ENCODE measurements around the gene COPS3.

COPS3 gene

DNA sequence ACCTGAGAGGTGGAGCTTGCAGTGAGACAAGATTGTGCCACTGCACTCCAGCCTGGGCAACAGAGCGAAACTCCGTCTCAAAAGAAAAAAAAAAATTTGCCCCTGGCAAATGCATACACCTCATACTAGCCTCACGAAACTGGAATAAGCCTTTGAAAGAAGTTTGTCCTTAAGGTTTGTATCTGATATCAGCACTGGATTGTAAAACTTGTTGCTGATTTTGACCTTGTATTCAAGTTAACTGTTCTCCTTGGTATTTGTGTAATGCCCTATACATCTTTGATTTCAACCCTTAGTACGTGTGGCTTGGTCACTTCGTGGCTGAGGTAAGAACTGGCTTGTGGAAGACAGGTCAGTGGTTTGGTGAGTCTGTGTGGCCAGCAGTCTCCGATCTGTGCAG is 37.9 kb downstream of the COPS3 start:
- no peak overlapping the region for H4K91ac ChIP-seq (ENCODE audit: low read length)
- H3K27ac ChIP-seq (ENCODE audit: low read length, poor library complexity, severe bottlenecking) = no peak overlapping the region
- no peak overlapping the region for H3K18ac ChIP-seq (ENCODE audit: low read depth in 1 of 2, low read length in 2 of 2)
- peaks cover under 1% of the 10 kb centered on the region for H3K4me1 ChIP-seq (ENCODE audit: control insufficient read depth, insufficient read depth, low read depth, low read length)
- H3K9me3 ChIP-seq (ENCODE audit: control insufficient read depth, low read length) = no peaks in the 10 kb centered on the region
- H2AFZ ChIP-seq (ENCODE audit: low read depth, low read length) = no peak overlapping the region
- H2BK5ac ChIP-seq (ENCODE audit: low read depth, low read length, poor library complexity, severe bottlenecking) = no peak overlapping the region
- H3K4me2 ChIP-seq (ENCODE audit: low read length, poor library complexity, severe bottlenecking) = no peak overlapping the region
- no peak overlapping the region for H2AK5ac ChIP-seq (ENCODE audit: low read length, severe bottlenecking)
- no peaks in the 10 kb centered on the region for H3K79me1 ChIP-seq (replicated peaks; ENCODE audit: low read length, poor library complexity, severe bottlenecking)
- H3K9ac ChIP-seq (ENCODE audit: low read length) = no peak overlapping the region
- no peak overlapping the region for H3K4me3 ChIP-seq (ENCODE audit: insufficient read depth in 1 of 2, low read depth in 1 of 2, low read length in 2 of 2)
- H4K8ac ChIP-seq (ENCODE audit: low read length) = no peak overlapping the region
- DNase-seq = no peak
- H3K27me3 ChIP-seq (ENCODE audit: control insufficient read depth in 1 of 2, insufficient read depth in 1 of 2, low read length in 2 of 2) = no peaks in the 10 kb centered on the region
- 98% methylated on average over 5 of the region's 6 CpGs for WGBS
- no peak overlapping the region for H2BK120ac ChIP-seq (ENCODE audit: low read depth, low read length)
- H2BK15ac ChIP-seq (ENCODE audit: low read depth, poor library complexity, severe bottlenecking) = no peak overlapping the region
- H3K14ac ChIP-seq (ENCODE audit: low read length in 2 of 2) = no peak overlapping the region
- H3K36me3 ChIP-seq (ENCODE audit: control insufficient read depth in 1 of 2, insufficient read depth in 2 of 2, low read depth in 1 of 2, low read length in 2 of 2) = peaks cover 16 to 33% of the 10 kb centered on the region in 2 experiments
- no peak overlapping the region for H3K4ac ChIP-seq (ENCODE audit: low read depth in 1 of 2, low read length in 2 of 2)
- H3K23ac ChIP-seq (ENCODE audit: low read length in 2 of 2) = no peak overlapping the region
- H2BK12ac ChIP-seq (ENCODE audit: low read length in 2 of 2) = no peak overlapping the region

DNA sequence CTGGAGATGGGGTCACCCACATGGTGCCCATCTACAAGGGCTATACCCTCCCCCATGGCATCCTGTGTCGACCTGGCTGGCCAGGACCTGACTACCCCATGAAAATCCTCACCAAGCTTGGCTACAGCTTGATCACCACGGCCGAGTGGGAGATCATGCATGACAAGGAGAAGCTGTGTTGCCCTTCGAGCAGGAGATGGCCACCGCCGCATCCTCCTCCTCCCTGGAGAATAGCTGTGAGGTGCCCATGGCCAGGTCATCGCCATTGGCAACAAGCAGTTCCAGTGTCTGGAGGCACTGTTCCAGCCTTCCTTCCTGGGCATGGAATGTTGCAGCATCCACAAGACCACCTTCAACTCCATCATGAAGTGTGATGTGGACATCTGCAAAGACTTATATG is 38.8 kb downstream of the COPS3 start:
- Histone ChIP-seq H2BK12ac (ENCODE audit: low read length in 2 of 2) (no peak overlapping the region), H2BK5ac (ENCODE audit: low read depth, low read length, poor library complexity, severe bottlenecking) (no peak overlapping the region), H3K4me2 (ENCODE audit: low read length, poor library complexity, severe bottlenecking) (no peak overlapping the region), H3K23ac (ENCODE audit: low read length in 2 of 2) (no peak overlapping the region), H3K9ac (ENCODE audit: low read length) (no peak overlapping the region), H3K27ac (ENCODE audit: low read length, poor library complexity, severe bottlenecking) (no peak overlapping the region), H4K91ac (ENCODE audit: low read length) (no peak overlapping the region), H3K18ac (ENCODE audit: low read depth in 1 of 2, low read length in 2 of 2) (no peak overlapping the region), H4K8ac (ENCODE audit: low read length) (no peak overlapping the region), H2AK5ac (ENCODE audit: low read length, severe bottlenecking) (no peak overlapping the region), H3K79me1 (replicated peaks; ENCODE audit: low read length, poor library complexity, severe bottlenecking) (no peaks in the 10 kb centered on the region), H3K4me1 (ENCODE audit: control insufficient read depth, insufficient read depth, low read depth, low read length) (peaks cover 2% of the 10 kb centered on the region), H3K4ac (ENCODE audit: low read depth in 1 of 2, low read length in 2 of 2) (no peak overlapping the region), H3K9me3 (ENCODE audit: control insufficient read depth, low read length) (no peaks in the 10 kb centered on the region), H2BK120ac (ENCODE audit: low read depth, low read length) (no peak overlapping the region), H3K14ac (ENCODE audit: low read length in 2 of 2) (no peak overlapping the region), H2BK15ac (ENCODE audit: low read depth, poor library complexity, severe bottlenecking) (no peak overlapping the region), H3K4me3 (ENCODE audit: insufficient read depth in 1 of 2, low read depth in 1 of 2, low read length in 2 of 2) (no peak overlapping the region), H3K36me3 (ENCODE audit: control insufficient read depth in 1 of 2, insufficient read depth in 2 of 2, low read depth in 1 of 2, low read length in 2 of 2) (peaks cover 9 to 24% of the 10 kb centered on the region in 2 experiments), H2AFZ (ENCODE audit: low read depth, low read length) (no peak overlapping the region), H3K27me3 (ENCODE audit: control insufficient read depth in 1 of 2, insufficient read depth in 1 of 2, low read length in 2 of 2) (no peaks in the 10 kb centered on the region)
- DNase-seq = no peak
- WGBS = 93% methylated on average over 7 of the region's 7 CpGs

DNA sequence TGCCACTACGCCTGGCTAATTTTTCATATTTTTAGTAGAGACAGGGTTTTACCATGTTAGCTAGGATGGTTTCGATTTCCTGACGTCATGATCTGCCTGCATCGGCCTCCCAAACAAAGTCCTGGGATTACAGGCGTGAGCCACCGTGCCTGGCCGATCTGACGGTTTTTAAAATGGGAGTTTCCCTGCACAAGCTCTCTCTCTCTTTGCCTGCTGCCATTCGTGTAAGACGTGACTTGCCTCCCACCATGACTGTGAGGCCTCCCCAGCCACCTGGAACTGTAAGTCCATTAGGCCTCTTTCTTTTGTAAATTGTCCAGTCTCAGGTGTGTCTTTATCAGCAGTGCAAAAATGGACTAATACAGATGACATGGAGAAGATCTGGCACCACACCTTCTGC is 39.4 kb downstream of the COPS3 start:
- H3K79me1 ChIP-seq (replicated peaks; ENCODE audit: low read length, poor library complexity, severe bottlenecking) = no peaks in the 10 kb centered on the region
- no peak overlapping the region for H3K23ac ChIP-seq (ENCODE audit: low read length in 2 of 2)
- H3K4me1 ChIP-seq (ENCODE audit: control insufficient read depth, insufficient read depth, low read depth, low read length) = peaks cover 2% of the 10 kb centered on the region
- H3K4me2 ChIP-seq (ENCODE audit: low read length, poor library complexity, severe bottlenecking) = no peak overlapping the region
- H3K18ac ChIP-seq (ENCODE audit: low read depth in 1 of 2, low read length in 2 of 2) = no peak overlapping the region
- no peak for DNase-seq
- H2BK15ac ChIP-seq (ENCODE audit: low read depth, poor library complexity, severe bottlenecking) = no peak overlapping the region
- no peak overlapping the region for H3K27ac ChIP-seq (ENCODE audit: low read length, poor library complexity, severe bottlenecking)
- no peaks in the 10 kb centered on the region for H3K9me3 ChIP-seq (ENCODE audit: control insufficient read depth, low read length)
- H3K4me3 ChIP-seq (ENCODE audit: insufficient read depth in 1 of 2, low read depth in 1 of 2, low read length in 2 of 2) = no peak overlapping the region
- H2AFZ ChIP-seq (ENCODE audit: low read depth, low read length) = no peak overlapping the region
- H3K36me3 ChIP-seq (ENCODE audit: control insufficient read depth in 1 of 2, insufficient read depth in 2 of 2, low read depth in 1 of 2, low read length in 2 of 2) = peaks cover 3 to 18% of the 10 kb centered on the region in 2 experiments
- H3K4ac ChIP-seq (ENCODE audit: low read depth in 1 of 2, low read length in 2 of 2) = no peak overlapping the region
- no peak overlapping the region for H4K91ac ChIP-seq (ENCODE audit: low read length)
- no peak overlapping the region for H2BK120ac ChIP-seq (ENCODE audit: low read depth, low read length)
- 95% methylated on average over 10 of the region's 10 CpGs for WGBS
- no peak overlapping the region for H2AK5ac ChIP-seq (ENCODE audit: low read length, severe bottlenecking)
- H3K14ac ChIP-seq (ENCODE audit: low read length in 2 of 2) = no peak overlapping the region
- H2BK12ac ChIP-seq (ENCODE audit: low read length in 2 of 2) = no peak overlapping the region
- H2BK5ac ChIP-seq (ENCODE audit: low read depth, low read length, poor library complexity, severe bottlenecking) = no peak overlapping the region
- H3K27me3 ChIP-seq (ENCODE audit: control insufficient read depth in 1 of 2, insufficient read depth in 1 of 2, low read length in 2 of 2) = no peaks in the 10 kb centered on the region
- H3K9ac ChIP-seq (ENCODE audit: low read length) = no peak overlapping the region
- H4K8ac ChIP-seq (ENCODE audit: low read length) = no peak overlapping the region

DNA sequence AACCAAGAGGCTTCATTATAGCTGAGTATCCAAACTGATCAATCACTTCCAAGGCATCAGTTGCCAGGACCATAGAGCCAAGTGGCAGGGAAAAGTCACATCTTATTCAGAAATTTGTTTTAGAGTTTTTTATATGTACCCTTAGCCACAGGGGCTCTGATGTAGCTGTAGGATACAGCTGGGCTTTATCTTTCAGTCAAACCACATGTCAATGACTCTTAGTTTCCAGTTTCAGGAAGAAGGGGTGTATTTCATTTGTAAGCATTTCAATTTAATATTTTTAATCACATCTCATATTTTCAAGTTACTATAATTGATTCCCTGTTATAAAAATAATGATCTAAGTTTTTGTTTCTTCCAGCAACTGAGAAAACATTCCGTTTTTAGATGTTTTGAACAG is 41.2 kb downstream of the COPS3 start:
- Histone ChIP-seq H3K27me3 (ENCODE audit: control insufficient read depth in 1 of 2, insufficient read depth in 1 of 2, low read length in 2 of 2) (no peaks in the 10 kb centered on the region), H3K27ac (ENCODE audit: low read length, poor library complexity, severe bottlenecking) (no peak overlapping the region), H2BK12ac (ENCODE audit: low read length in 2 of 2) (no peak overlapping the region), H2AK5ac (ENCODE audit: low read length, severe bottlenecking) (no peak overlapping the region), H3K23ac (ENCODE audit: low read length in 2 of 2) (no peak overlapping the region), H3K4me2 (ENCODE audit: low read length, poor library complexity, severe bottlenecking) (no peak overlapping the region), H2BK15ac (ENCODE audit: low read depth, poor library complexity, severe bottlenecking) (no peak overlapping the region), H2BK5ac (ENCODE audit: low read depth, low read length, poor library complexity, severe bottlenecking) (no peak overlapping the region), H3K18ac (ENCODE audit: low read depth in 1 of 2, low read length in 2 of 2) (no peak overlapping the region), H4K8ac (ENCODE audit: low read length) (no peak overlapping the region), H3K4ac (ENCODE audit: low read depth in 1 of 2, low read length in 2 of 2) (no peak overlapping the region), H4K91ac (ENCODE audit: low read length) (no peak overlapping the region), H3K14ac (ENCODE audit: low read length in 2 of 2) (no peak overlapping the region), H3K79me1 (replicated peaks; ENCODE audit: low read length, poor library complexity, severe bottlenecking) (no peaks in the 10 kb centered on the region), H2AFZ (ENCODE audit: low read depth, low read length) (no peak overlapping the region), H2BK120ac (ENCODE audit: low read depth, low read length) (no peak overlapping the region), H3K36me3 (ENCODE audit: control insufficient read depth in 1 of 2, insufficient read depth in 2 of 2, low read depth in 1 of 2, low read length in 2 of 2) (peaks cover 3 to 7% of the 10 kb centered on the region in 2 experiments), H3K4me3 (ENCODE audit: insufficient read depth in 1 of 2, low read depth in 1 of 2, low read length in 2 of 2) (no peak overlapping the region), H3K4me1 (ENCODE audit: control insufficient read depth, insufficient read depth, low read depth, low read length) (peaks cover 9% of the 10 kb centered on the region), H3K9me3 (ENCODE audit: control insufficient read depth, low read length) (no peaks in the 10 kb centered on the region), H3K9ac (ENCODE audit: low read length) (no peak overlapping the region)
- DNase-seq = no peak
- WGBS = 95% methylated on average over 1 of the region's 1 CpG

Measured in mesenchymal stem cell (in vitro differentiated cells and primary cell).